Stimulated activated CD4-positive, alpha-beta T cell treated with anti-CD3 and anti-CD28 coated beads, Interleukin-1b, Interleukin-23, amount 100 ng/mL, for 4 hours (primary cell): ENCODE measurements around the gene PDE2A.
A peak's percentile ranks its signal among the peaks of the same experiment; 100 is the strongest.

ENCODE experiments used
- DNase-seq, 2 donors: peaks; one replicate each; pipeline ENCODE4 v3.0.0-alpha.2; 2020; ENCODE audit warnings: low read depth in 2 of 2

Gene PDE2A

GRCh38 chr11:72658989-72659640 is 15.1 kb downstream of the PDE2A start:
- DNase-seq, result no peak

DNA sequence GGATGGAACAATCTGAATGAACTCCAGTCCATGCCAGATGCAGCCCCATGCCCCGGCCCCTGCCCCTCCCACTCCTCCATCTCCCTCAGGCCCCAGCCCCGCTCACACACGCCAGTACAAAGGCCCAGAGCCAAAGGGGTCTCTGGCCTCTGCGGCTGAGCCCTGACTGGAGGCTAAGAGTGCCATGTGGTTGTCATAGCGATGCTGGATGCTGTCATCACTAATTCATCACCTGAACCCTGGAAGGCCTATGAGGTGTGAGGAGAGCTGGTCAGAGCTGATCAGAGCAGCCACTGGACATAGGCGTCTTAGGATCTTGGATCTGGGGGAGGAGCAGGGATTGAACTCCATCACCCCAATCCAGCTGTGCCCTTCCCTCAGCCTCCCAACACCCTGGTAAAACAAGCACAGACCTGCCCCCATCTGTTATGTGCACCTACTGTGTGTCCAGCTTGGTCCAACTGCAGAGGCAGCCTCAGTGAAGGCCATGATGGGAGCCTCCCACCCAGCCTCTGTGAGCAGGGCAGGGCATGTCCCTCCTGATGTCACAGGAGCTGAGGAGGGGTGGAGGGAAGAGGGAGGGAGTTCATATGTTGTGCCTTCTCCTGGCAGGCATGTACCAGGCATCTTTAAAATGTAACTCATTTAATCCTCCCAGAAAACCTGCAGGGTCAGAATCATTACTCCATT is 16.7 kb downstream of the PDE2A start:
- no peak for DNase-seq

- no peak for DNase-seq
These were observed 18.2 kb downstream of the PDE2A start for GRCh38 chr11:72655896-72656464.

DNA sequence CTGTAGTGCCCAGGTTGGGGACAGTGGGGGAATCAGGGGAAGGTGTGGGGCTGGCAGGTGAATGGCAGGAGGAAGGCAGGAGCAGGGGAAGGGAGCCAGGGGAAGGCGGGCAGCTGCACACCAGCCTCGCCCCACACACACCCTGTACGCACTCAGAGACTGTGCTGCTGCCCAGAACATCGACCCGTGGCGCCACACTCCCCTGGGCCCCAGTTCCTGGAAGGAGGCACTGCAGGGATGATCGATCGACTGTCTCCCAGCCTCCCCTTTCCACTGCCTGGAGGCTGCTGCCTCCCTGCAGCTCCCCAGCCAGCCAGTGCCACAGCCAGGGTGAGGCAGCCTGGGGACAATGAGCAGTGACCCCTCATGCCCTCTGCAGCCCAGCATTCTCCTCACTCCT is 19.2 kb downstream of the PDE2A start:
- DNase-seq, result no peak

GRCh38 chr11:72653649-72654048 is 20.6 kb downstream of the PDE2A start:
- DNase-seq, result no peak

DNA sequence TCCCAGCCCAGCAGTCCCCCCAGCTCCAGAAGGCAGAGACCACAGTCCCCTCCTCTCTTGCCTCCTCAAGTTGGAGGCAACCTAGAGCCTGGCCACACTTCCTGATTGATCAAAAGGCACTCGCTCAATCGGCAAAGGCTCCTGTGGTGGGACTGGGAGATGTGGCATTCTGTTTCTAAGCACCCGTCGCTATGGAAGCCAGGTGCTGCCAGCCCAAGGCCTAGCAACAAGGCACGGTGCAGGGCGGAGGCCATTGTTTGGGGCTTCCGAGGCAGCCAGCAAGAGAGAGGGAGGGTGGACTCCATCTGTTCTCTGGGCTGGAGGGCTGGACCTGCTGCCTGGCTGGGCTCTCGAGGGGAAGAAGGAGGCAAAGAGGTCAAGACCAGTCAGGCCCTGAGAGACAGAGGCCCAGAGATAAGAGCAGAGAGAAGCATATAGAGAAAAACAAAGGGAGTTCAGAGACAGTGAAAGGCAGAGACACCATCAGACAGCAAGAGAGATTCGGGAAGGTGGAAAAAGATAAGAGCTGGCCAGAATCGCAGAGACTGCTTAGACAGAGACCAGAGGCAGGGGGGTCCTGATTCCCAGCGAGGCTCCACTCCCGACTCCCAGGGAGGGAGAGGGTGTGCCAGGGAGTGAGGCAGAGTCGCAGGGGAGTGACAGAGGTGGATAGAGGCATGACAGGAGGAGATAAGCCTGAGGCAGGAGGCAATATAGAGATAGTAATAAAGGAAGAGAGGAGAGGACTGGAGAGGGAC is 21.2 kb downstream of the PDE2A start:
- DNase-seq, result no peak

DNA sequence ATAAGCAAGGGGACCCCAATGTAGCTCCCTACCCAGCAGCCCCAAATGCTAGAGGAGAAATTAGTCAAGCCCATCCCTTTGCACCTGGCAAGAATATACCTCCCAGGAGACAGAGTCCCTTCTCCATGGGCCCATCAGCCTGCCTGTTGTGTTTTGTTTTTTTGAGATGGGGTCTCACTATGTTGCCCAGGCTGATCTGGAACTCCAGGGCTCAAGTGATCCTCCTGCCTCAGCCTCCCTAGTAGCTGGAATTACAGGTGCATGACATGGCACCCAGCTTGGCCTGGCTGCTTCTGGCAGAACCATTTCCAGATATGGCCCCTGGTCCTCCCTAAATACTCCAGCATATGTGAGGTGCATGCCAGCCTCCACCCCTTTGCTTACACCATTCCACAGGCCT is 22.1 kb downstream of the PDE2A start:
- no peak for DNase-seq

DNA sequence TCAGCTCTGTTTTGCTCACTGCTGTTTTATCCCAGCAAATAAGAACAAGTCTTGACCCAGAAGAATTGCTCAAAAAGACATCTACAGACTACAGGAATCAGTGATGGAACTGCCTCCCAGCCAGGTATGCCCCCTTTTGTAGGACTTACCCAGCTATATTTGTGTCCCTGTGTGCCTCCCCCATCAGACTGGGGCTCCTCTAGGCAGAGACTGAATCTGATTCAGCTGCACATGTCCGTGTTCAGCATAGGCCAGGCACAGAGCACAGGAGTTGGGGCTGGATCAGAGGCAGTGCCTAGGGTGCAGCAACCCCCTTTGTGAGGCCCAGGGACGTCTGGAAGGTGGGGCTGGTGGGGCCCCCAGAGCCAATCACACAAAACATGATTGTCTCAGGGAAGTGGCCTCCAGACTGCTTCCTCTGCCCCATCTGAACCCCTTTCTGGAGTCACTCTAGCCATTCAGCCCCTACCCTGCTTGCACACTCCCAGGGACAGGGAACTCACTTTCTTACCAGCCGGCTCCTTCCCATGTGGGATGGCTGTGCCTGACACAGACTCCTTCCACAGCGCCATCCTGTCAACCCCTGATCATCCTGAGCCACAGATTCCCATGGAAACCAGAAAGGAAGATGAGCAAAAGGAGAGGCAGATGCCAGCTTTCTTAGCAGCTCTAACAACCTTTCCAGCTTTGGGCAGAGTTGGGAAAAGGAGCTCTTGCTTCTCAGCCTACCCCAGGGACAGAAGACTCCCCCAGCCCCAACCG is 24.8 kb downstream of the PDE2A start:
- no peak for DNase-seq

GRCh38 chr11:72648384-72649136 is 25.7 kb downstream of the PDE2A start:
- DNase-seq, result no peak

GRCh38 chr11:72647882-72648281 is 26.3 kb downstream of the PDE2A start:
- no peak for DNase-seq

DNA sequence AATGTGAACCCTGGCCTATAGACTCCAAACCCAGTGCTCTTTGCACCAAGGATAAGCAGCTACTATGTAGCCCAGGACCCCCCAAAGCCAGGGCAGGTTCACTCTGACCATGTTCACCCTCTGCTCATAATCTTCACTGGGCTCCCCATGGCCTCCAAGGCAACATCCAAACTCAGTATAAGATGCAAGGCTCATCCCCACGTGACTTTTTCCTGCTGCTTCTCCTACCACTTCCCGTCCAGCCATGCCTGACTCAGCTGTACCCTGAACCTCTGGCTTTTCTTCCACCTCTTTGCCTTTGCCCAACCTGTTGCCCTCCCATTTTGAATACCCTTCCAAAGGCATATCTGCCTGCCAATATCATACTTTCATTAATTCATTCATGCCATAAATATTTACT is 27.8 kb downstream of the PDE2A start:
- no peak for DNase-seq

DNA sequence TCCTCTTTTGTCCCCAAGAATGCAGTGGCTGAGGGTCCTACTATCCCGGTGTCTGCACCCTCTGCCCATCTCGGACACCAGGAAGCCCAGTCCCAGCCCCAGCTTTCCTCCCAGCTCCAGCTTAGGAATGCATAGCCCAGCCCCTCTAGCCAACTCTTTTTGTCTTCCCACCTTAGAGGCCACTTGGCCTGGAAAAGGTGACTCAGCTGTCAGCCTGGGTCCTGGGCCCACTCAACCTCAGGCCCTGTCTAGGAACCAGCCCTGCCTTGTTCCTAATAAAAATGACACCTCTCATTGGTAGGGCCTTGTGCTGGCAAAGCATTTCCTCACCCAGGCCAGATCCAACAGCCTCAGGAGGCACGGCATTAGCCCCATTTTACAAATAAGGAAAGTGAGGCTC is 28.2 kb downstream of the PDE2A start:
- no peak for DNase-seq

- DNase-seq, result no peak
These were observed 30.7 kb downstream of the PDE2A start for GRCh38 chr11:72643547-72643946.

- DNase-seq, result peak; percentile 50 to 68
These were observed 31.2 kb downstream of the PDE2A start for GRCh38 chr11:72642884-72643522.

DNA sequence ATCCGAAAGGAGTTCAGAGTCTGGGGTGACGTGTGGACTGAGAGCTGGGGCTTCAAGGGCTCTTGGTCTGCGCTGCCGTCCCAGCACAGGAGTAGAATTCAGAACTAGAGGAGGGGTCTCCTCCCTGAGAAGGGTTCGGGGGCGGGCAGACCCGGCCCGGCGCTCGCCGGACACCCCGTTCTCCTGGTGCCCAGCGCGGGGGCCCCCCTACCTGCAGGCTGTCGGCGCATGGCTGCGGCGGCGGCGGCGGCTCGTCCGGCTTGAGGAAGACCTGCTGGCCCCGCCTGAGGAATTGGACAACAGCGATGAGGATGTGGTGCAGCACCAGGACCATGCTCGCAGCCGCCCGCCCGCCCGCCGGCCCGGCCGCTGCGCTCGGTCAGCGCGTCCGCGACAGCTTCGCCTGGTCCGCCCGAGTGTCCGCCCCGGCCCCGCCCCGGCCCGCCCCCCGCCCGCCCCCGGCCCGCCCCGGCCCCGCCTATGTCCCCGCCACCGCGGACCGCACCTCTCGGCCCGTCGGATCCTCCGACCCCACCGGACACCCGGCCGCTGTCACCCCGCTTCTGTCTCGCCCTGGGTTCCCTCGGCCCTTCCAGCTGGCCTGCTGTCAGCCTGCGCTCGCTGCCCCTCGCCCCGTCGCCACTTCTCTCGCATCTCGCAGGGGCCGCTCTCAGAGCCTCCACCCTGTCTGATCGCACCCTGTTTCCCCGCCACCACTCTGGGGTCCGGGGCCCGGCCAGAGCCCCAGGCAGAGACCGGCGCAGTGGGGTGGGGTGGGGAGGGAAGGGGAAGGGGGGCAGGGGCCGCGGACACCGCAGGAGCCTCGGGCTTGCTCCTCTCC is 32.0 kb downstream of the PDE2A start:
- peak in 1 of 2 donors; percentile 9 for DNase-seq

- DNase-seq, result no peak
These were observed 32.6 kb downstream of the PDE2A start for GRCh38 chr11:72641522-72642042.

DNA sequence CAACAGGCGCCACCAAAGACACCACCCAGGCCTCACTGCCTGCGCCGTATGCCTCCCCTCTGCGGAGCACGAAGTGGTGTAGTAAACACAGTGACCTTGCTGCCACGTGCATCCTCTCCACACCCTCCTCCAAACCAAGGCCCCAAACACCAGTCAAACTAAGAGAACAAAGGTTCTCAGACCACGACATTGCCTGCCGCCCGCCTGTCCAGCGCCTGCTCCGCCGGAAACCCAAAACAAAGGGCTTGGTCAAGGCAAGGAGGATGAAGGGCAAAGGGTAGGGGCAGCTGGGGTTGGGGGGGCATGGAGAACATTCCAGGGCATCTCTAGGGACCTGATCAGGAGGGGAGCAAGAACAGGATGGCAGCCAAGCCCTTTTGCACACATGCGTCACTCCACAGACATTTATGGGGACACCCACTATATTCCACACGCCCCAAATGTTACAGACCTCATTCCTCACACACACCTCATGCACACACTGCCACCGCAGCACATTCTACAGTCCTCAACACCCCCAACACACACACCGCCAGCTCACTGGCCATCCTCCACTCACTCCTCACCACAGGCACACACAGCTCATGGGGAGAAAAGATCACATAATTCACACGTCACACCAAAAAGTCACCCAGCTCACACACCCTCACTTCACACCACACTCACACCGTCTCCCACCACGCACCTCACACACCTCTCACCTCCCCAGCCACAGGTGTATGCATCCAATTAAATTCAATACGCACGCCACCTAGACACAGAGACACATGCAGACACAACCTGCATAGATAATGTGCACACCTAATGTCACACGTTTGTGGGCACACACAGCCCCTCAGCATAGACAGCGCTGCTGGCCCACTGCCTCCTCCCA is 34.5 kb downstream of the PDE2A start:
- no peak for DNase-seq

DNA sequence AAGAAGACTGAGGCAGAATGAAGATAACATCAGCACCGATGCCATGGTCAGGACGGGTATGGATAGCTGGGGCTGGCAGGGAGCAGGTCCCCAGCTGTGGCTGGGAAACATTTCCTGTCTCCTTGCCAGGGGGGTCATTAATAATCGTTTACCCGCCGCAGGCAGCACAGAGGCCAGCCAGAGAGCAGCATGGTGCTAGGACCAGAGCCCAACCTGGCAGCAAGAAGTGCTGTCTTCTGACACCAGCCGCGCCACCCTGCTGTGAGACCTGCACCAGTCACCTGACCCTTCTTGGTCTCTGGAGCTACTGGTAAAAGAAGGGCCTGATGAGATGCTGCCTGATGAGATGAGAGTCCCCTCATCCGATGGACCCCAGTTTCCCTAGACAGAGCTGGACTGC is 36.3 kb downstream of the PDE2A start:
- no peak for DNase-seq
